B cell (primary cell): ENCODE data around the gene CAPS2. TPM values are rescaled to one million over a fixed set of nuclear protein-coding genes. Genes with fewer than 3 reads are reported as not detected.

Source experiments
- ATAC-seq: fragments of 200-7000 bp; cut with Tn5 transposase; one replicate; pipeline ENCODE4 v1.10.0; 2021; ENCODE audit warnings: low read depth, mild to moderate bottlenecking, moderate number of reproducible peaks, moderate library complexity
- CTCF ChIA-PET: fragments of 350-600 bp; sonication (Branson Sonifier 250); formaldehyde crosslinking; loops from one replicate; lab custom pipeline; 2021; ENCODE audit warnings: antibody characterized with exemption, inconsistent platforms; lab: Charles Lee
- POLR2A ChIA-PET: fragments of 350-600 bp; sonication (Branson Sonifier 250); formaldehyde crosslinking; loops from one replicate; lab custom pipeline; 2021; ENCODE audit warnings: antibody characterized with exemption; lab: Charles Lee
- DNase-seq: peaks from one replicate; pipeline ENCODE4 v3.0.0; 2013
- H2AFZ ChIP-seq: 2 replicates; pipeline ENCODE4 v1.6.1; 2012; ENCODE audit warnings: mild to moderate bottlenecking, low read depth, low read length; ENCODE audit not compliant: insufficient read depth, poor library complexity, severe bottlenecking
- H3K27ac ChIP-seq, 2 donors: 1 replicate in 1 of 2; 2 replicates in 1 of 2; pipeline ENCODE4 v1.5.1; 2012 to 2013; ENCODE audit warnings: low read length in 2 of 2, mild to moderate bottlenecking in 2 of 2, moderate library complexity in 1 of 2
- H3K27me3 ChIP-seq, 4 experiments: fragments of 200-600 bp in 1 of 4; sonication (generic) in 1 of 4; replicated peaks in 1 of 4; 1 replicate in 2 of 4; 2 replicates in 2 of 4; pipeline versions ENCODE4 v1.6.1 to v1.7.0; 2013 to 2016; ENCODE audit warnings: low read length in 3 of 4, mild to moderate bottlenecking in 2 of 4, mixed read lengths in 1 of 4, moderate library complexity in 1 of 4; ENCODE audit not compliant: insufficient read depth in 4 of 4, control insufficient read depth in 3 of 4; ENCODE audit errors: control extremely low read depth in 1 of 4
- H3K36me3 ChIP-seq, 2 experiments: replicated peaks in 1 of 2; 1 replicate in 1 of 2; 2 replicates in 1 of 2; pipeline versions ENCODE4 v1.6.1 to v1.7.1; 2013; ENCODE audit warnings: low read length in 1 of 2; ENCODE audit not compliant: insufficient read depth in 2 of 2, control insufficient read depth in 1 of 2; ENCODE audit errors: control extremely low read depth in 1 of 2, extremely low read depth in 1 of 2
- H3K4me1 ChIP-seq, 2 donors: fragments of 200-600 bp in 1 of 2; sonication (generic) in 1 of 2; 1 replicate in 1 of 2; 2 replicates in 1 of 2; pipeline versions ENCODE4 v1.5.1 to v1.6.1; 2013 to 2017; ENCODE audit warnings: low read length in 2 of 2; ENCODE audit not compliant: control insufficient read depth in 2 of 2, insufficient read depth in 2 of 2
- H3K4me2 ChIP-seq: replicated peaks from 2 replicates; pipeline ENCODE3; 2012; ENCODE audit warnings: mild to moderate bottlenecking, low read depth, low read length; ENCODE audit not compliant: poor library complexity, severe bottlenecking
- H3K4me3 ChIP-seq, 5 experiments: fragments of 200-600 bp in 1 of 5; sonication (generic) in 1 of 5; 1 replicate in 3 of 5; 2 replicates in 2 of 5; pipeline versions ENCODE4 v1.5.1 to v1.7.0; 2011 to 2016; ENCODE audit warnings: low read length in 4 of 5, mild to moderate bottlenecking in 4 of 5, low read depth in 2 of 5, control low read depth in 1 of 5, moderate library complexity in 1 of 5; ENCODE audit not compliant: insufficient read depth in 1 of 5; ENCODE audit errors: control extremely low read depth in 1 of 5, extremely low read depth in 1 of 5
- H3K79me2 ChIP-seq: fragments of 200-600 bp; sonication (generic); one replicate; pipeline ENCODE4 v1.6.0; 2016; ENCODE audit warnings: low read length; ENCODE audit not compliant: control insufficient read depth, insufficient read depth
- H3K9ac ChIP-seq: fragments of 200-600 bp; sonication (generic); 2 replicates; pipeline ENCODE4 v1.6.1; 2017; ENCODE audit warnings: mild to moderate bottlenecking, low read length, moderate library complexity
- H3K9me3 ChIP-seq, 3 donors: one replicate each; pipeline versions ENCODE4 v1.6.1 to v1.7.1; 2013; ENCODE audit warnings: low read length in 2 of 3; ENCODE audit not compliant: control insufficient read depth in 2 of 3, insufficient read depth in 1 of 3; ENCODE audit errors: control extremely low read depth in 1 of 3
- H4K20me1 ChIP-seq: 2 replicates; pipeline ENCODE4 v1.6.0; 2012; ENCODE audit warnings: mild to moderate bottlenecking, low read length; ENCODE audit not compliant: insufficient read depth, control insufficient read depth, poor library complexity, severe bottlenecking
- H3K27ac Mint-ChIP-seq: one replicate; pipeline ENCODE4 v1.8.0; 2021; ENCODE audit warnings: mixed read lengths
- H3K27me3 Mint-ChIP-seq: one replicate; pipeline ENCODE4 v1.8.0; 2021; ENCODE audit warnings: mixed read lengths
- H3K4me1 Mint-ChIP-seq: one replicate; pipeline ENCODE4 v1.8.0; 2021; ENCODE audit warnings: mixed read lengths
- H3K4me3 Mint-ChIP-seq: one replicate; pipeline ENCODE4 v1.8.0; 2021; ENCODE audit warnings: mixed read lengths
- H3K9me3 Mint-ChIP-seq: one replicate; pipeline ENCODE4 v1.8.0; 2022; ENCODE audit warnings: mixed read lengths; ENCODE audit not compliant: insufficient read depth
- CTCF ChIP-seq: fragments of 200-600 bp; IDR thresholded peaks from one replicate; pipeline ENCODE4 v1.8.0; 2022; ENCODE audit warnings: antibody characterized with exemption, mild to moderate bottlenecking
- EZH2 ChIP-seq: IDR thresholded peaks from 2 replicates; pipeline ENCODE4 v1.6.1; 2012; ENCODE audit warnings: borderline replicate concordance, low read depth, mild to moderate bottlenecking, moderate library complexity, low read length; ENCODE audit not compliant: insufficient read depth, poor library complexity, severe bottlenecking
- WGBS: methylation state at CpG from one replicate; pipeline ENCODE4 v1.1.5; 2013; ENCODE audit warnings: missing lambda C conversion rate; ENCODE audit not compliant: insufficient coverage; 5-methylcytosine and 5-hydroxymethylcytosine counted together
- intact Hi-C: fragments of 100-400 bp; cut with micrococcal nuclease; formaldehyde crosslinking; loops from one replicate; pipeline ENCODE4 v1.10.0; 2022
- polyA plus RNA-seq: library from polyadenylated mRNA; depleted of rRNA; stranded (reverse); fragments of >200 nt; gene quantifications from 2 replicates; pipeline ENCODE4 v1.2.3, GENCODE V29; 2012
- total RNA-seq, 2 donors: library from RNA; stranded (reverse); fragments of 120-200 nt in 1 of 2; gene quantifications; 1 replicate in 1 of 2; 2 replicates in 1 of 2; pipeline versions ENCODE4 v1.2.3 to v1.2.4, GENCODE V29; 2013 to 2022

The CAPS2 gene
- total and polyA plus RNA-seq, 2 donors (not counting 1 experiment from before 2014, with no cell fraction given) = 2.3 to 8.4 TPM

GRCh38 chr12:75271576-75271975, 58.5 kb downstream of the CAPS2 start:
- intact Hi-C loops = no loop called here
- H3K9me3 Mint-ChIP-seq = no peaks in the 10 kb centered on the region
- H3K4me1 Mint-ChIP-seq = no peaks in the 10 kb centered on the region
- TF ChIP-seq CTCF = no peak
- TF ChIP-seq EZH2 = no peak
- no peaks in the 10 kb centered on the region for H3K79me2 ChIP-seq
- H3K27ac Mint-ChIP-seq = no peak overlapping the region
- ATAC-seq (no peak), DNase-seq (no peak)
- no peaks in the 10 kb centered on the region for H3K36me3 ChIP-seq
- no peaks in the 10 kb centered on the region for H3K27me3 Mint-ChIP-seq
- no peaks in the 10 kb centered on the region for H3K4me1 ChIP-seq
- ChIA-PET POLR2A (no interaction called here), CTCF (no interaction called here)
- H3K4me2 ChIP-seq = no peak overlapping the region
- no peak overlapping the region for H3K4me3 ChIP-seq
- H3K9me3 ChIP-seq = no peaks in the 10 kb centered on the region
- H3K27me3 ChIP-seq = no peaks in the 10 kb centered on the region
- H4K20me1 ChIP-seq = no peaks in the 10 kb centered on the region
- no peak overlapping the region for H3K9ac ChIP-seq
- 90% methylated on average over 4 of the region's 5 CpGs for WGBS
- H3K27ac ChIP-seq = no peak overlapping the region
- H3K4me3 Mint-ChIP-seq = no peak overlapping the region
- H2AFZ ChIP-seq = no peak overlapping the region

GRCh38 chr12:75270157-75270556, 60.0 kb downstream of the CAPS2 start:
- no peaks in the 10 kb centered on the region for H3K9me3 ChIP-seq
- H4K20me1 ChIP-seq = no peaks in the 10 kb centered on the region
- no peak overlapping the region for H2AFZ ChIP-seq
- no peak overlapping the region for H3K4me3 Mint-ChIP-seq
- H3K27me3 ChIP-seq = no peaks in the 10 kb centered on the region
- no peak overlapping the region for H3K4me2 ChIP-seq
- H3K4me3 ChIP-seq = no peak overlapping the region
- H3K9ac ChIP-seq = no peak overlapping the region
- ChIA-PET POLR2A (no interaction called here), CTCF (no interaction called here)
- H3K79me2 ChIP-seq = no peaks in the 10 kb centered on the region
- intact Hi-C loops = no loop called here
- no peak for DNase-seq
- TF ChIP-seq CTCF = no peak
- TF ChIP-seq EZH2 = no peak
- no peaks in the 10 kb centered on the region for H3K4me1 Mint-ChIP-seq
- H3K27ac Mint-ChIP-seq = no peak overlapping the region
- ATAC-seq = no peak
- no peaks in the 10 kb centered on the region for H3K36me3 ChIP-seq
- no peaks in the 10 kb centered on the region for H3K27me3 Mint-ChIP-seq
- 53% methylated on average over 4 of the region's 4 CpGs for WGBS
- no peak overlapping the region for H3K27ac ChIP-seq
- H3K4me1 ChIP-seq = no peaks in the 10 kb centered on the region
- peaks cover 3% of the 10 kb centered on the region for H3K9me3 Mint-ChIP-seq
